T-helper 22 cell (primary cell): ENCODE measurements around the gene HDAC10.

Source experiments
- DNase-seq: peaks from one replicate; pipeline ENCODE4 v3.0.0-alpha.2; 2020; ENCODE audit warnings: low read depth

Gene HDAC10

DNA sequence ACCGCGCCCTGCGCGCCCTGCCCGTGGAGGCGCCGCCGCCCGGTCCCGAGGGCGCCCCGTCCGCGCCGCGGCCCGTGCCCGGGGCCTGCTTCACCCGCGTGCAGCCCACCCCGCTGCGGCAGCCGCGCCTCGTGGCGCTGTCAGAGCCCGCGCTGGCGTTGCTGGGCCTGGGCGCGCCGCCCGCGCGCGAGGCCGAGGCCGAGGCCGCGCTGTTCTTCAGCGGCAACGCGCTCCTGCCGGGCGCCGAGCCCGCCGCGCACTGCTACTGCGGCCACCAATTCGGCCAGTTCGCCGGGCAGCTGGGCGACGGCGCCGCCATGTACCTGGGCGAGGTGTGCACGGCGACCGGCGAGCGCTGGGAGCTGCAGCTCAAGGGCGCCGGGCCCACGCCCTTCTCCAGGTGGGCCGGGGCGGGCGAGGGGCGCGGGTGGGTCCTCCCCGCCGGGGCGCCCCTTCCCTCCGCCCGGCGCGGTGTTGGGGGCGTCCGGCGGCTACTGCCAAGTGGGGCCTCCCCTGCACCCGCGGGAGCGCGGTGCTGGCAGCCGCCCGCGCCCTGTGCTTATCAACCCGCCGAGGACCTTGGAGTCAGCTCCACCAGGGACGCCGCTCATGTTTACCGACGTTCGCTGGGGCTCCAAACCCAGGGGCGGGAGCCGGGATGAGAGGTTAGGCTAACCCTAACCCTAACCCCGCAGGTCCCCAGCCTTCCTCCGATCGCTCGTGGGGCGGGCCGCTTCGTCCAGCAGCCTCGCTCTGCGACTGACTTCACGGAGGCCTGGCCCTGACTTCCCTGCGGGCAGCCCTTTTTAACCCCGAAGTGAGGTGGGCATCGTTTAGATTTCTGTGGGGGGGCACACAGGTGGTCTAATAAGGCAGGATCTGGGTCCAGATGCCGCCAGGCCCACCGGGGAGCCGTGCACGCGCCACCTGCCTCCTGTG, 49.6 kb downstream of the HDAC10 start:
- DNase-seq, result no peak

DNA sequence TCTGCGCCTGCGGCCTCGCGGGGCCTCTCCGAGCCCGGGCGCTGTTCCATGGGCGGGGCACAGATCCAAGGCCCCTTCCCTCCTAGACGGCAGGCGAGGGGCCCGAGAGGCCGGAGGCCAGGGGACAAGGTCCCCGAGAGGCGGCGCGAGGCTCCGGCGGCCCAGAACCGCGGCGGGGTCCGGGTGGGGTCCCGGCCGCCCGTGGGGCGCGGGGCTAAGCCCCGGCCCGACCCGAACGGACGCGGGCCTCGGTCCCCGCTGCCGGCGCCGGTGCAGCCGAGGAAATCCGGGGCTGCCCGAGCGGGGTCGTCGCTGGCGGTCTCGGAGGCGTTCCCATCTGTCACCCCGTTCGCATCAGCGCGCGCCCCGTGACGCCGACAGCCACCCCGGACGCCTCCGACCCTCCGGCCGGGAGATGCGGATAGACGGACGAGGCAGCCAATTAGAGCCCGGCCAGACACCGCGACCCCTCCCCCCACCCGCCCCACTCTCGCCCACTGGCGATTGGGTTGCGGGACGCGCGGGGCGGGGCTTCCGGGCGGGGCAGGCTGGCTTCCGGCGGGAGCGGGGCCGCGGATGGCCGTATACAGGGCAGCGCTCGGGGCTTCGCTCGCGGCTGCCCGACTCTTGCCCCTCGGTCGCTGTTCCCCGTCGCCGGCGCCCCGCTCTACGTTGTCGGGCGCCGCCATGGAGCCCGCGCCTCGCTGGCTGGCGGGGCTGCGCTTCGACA, 50.4 kb downstream of the HDAC10 start, which contains the start of gene SELENOO:
Gene SELENOO (plus strand): TSS at position 551 of the 730 bp plus-strand sequence. CDS start 26 bp downstream, at position 577.
- peak; percentile 86 for DNase-seq

- no peak for DNase-seq
Observed at GRCh38 chr22:50199829-50200460, 51.1 kb downstream of the HDAC10 start.

GRCh38 chr22:50199251-50199721, 51.8 kb downstream of the HDAC10 start:
- no peak for DNase-seq

DNA sequence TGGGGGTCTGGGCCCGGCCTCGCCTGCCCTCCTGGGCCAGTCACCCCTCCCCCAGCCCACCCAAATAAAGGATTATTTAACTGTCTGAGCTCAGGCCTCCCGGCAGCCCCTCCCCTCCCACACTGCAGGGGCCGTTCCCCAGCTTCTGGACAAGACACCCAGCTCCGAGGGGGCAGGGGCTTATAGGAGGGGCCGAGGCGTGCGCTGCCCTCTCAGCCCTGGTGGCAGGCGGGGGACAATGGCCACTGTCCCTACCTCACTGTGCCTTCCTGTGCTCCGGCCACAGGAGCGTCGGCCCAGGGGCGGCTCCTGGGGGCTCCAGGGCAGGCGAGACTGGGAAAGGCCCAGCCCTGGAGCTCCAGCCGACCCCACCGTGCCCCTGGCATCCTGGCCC, 52.4 kb downstream of the HDAC10 start:
- DNase-seq, result no peak

GRCh38 chr22:50197856-50198623, 53.0 kb downstream of the HDAC10 start:
- no peak for DNase-seq

- DNase-seq, result no peak
Observed at GRCh38 chr22:50197000-50197800, 53.9 kb downstream of the HDAC10 start.

GRCh38 chr22:50196256-50196655, 54.8 kb downstream of the HDAC10 start:
- no peak for DNase-seq
